H9 (cell line): ENCODE data around the gene TRNP1. TPM values are rescaled to one million over a fixed set of nuclear protein-coding genes. Genes with fewer than 3 reads are reported as not detected.

Source experiments
- DNase-seq: peaks from one replicate; pipeline ENCODE4 v3.0.0-alpha.2; 2017
- H2AFZ ChIP-seq: one replicate; pipeline ENCODE4 v1.6.1; 2013; ENCODE audit warnings: mild to moderate bottlenecking, low read length, control low read depth, moderate library complexity
- H2AK5ac ChIP-seq: 2 replicates; pipeline ENCODE4 v1.6.1; 2013; ENCODE audit warnings: low read length, control low read depth, mixed read lengths; ENCODE audit not compliant: insufficient read length
- H2BK120ac ChIP-seq: one replicate; pipeline ENCODE4 v1.6.1; 2013; ENCODE audit warnings: low read depth, mild to moderate bottlenecking, low read length, control low read depth, inconsistent platforms; ENCODE audit not compliant: poor library complexity, severe bottlenecking
- H2BK12ac ChIP-seq: 2 replicates; pipeline ENCODE4 v1.6.1; 2013; ENCODE audit warnings: low read length, control low read depth, mixed read lengths, low read depth; ENCODE audit not compliant: insufficient read length
- H2BK15ac ChIP-seq: 2 replicates; pipeline ENCODE4 v1.6.1; 2013; ENCODE audit warnings: low read depth, low read length, control low read depth
- H2BK20ac ChIP-seq: one replicate; pipeline ENCODE4 v1.6.1; 2013; ENCODE audit warnings: low read depth, mild to moderate bottlenecking, low read length, control low read depth, inconsistent platforms; ENCODE audit not compliant: poor library complexity, severe bottlenecking
- H2BK5ac ChIP-seq: 2 replicates; pipeline ENCODE4 v1.6.1; 2013; ENCODE audit warnings: low read length, control low read depth, mixed read lengths; ENCODE audit not compliant: insufficient read length
- H3K14ac ChIP-seq: 2 replicates; pipeline ENCODE4 v1.6.1; 2013; ENCODE audit warnings: low read length, control low read depth; ENCODE audit not compliant: insufficient read depth
- H3K18ac ChIP-seq: 2 replicates; pipeline ENCODE4 v1.6.1; 2013; ENCODE audit warnings: low read depth, mild to moderate bottlenecking, mixed read lengths, low read length, control low read depth; ENCODE audit not compliant: insufficient read length
- H3K23ac ChIP-seq: 2 replicates; pipeline ENCODE4 v1.6.1; 2013; ENCODE audit warnings: low read length, control low read depth, mixed read lengths, low read depth; ENCODE audit not compliant: insufficient read length
- H3K23me2 ChIP-seq: 2 replicates; pipeline ENCODE4 v1.6.1; 2013; ENCODE audit warnings: low read depth, mild to moderate bottlenecking, mixed read lengths, low read length, control low read depth; ENCODE audit not compliant: insufficient read length, poor library complexity, severe bottlenecking
- H3K27ac ChIP-seq: 2 replicates; pipeline ENCODE4 v1.5.1; 2013; ENCODE audit warnings: low read length, control low read depth, mixed read lengths, low read depth; ENCODE audit not compliant: insufficient read length
- H3K27me3 ChIP-seq: 2 replicates; pipeline ENCODE4 v1.6.1; 2013; ENCODE audit warnings: low read length, control low read depth, inconsistent platforms; ENCODE audit not compliant: insufficient read depth
- H3K4ac ChIP-seq: 2 replicates; pipeline ENCODE4 v1.6.1; 2013; ENCODE audit warnings: low read depth, mild to moderate bottlenecking, control low read depth, inconsistent platforms, low read length, moderate library complexity
- H3K4me1 ChIP-seq: 2 replicates; pipeline ENCODE4 v1.6.1; 2013; ENCODE audit warnings: low read length, control low read depth, inconsistent platforms; ENCODE audit not compliant: insufficient read depth
- H3K4me2 ChIP-seq: 2 replicates; pipeline ENCODE4 v1.6.1; 2013; ENCODE audit warnings: low read length, control low read depth, mixed read lengths; ENCODE audit not compliant: insufficient read length, insufficient read depth
- H3K56ac ChIP-seq: 2 replicates; pipeline ENCODE4 v1.6.1; 2013; ENCODE audit warnings: low read depth, mild to moderate bottlenecking, mixed read lengths, low read length, control low read depth; ENCODE audit not compliant: insufficient read length
- H3K79me1 ChIP-seq: 2 replicates; pipeline ENCODE4 v1.6.1; 2013; ENCODE audit warnings: low read depth, mild to moderate bottlenecking, moderate library complexity, low read length, control low read depth, inconsistent platforms; ENCODE audit not compliant: insufficient read depth, poor library complexity, severe bottlenecking
- H3K79me2 ChIP-seq: 2 replicates; pipeline ENCODE4 v1.6.1; 2013; ENCODE audit warnings: low read length, control low read depth, inconsistent platforms; ENCODE audit not compliant: insufficient read depth
- H3K9ac ChIP-seq: 2 replicates; pipeline ENCODE4 v1.6.1; 2013; ENCODE audit warnings: low read length, control low read depth, mixed read lengths; ENCODE audit not compliant: insufficient read length; ENCODE audit errors: extremely low read depth
- H3K9me3 ChIP-seq: one replicate; pipeline ENCODE4 v1.6.1; 2013; ENCODE audit warnings: low read depth, low read length, inconsistent platforms; ENCODE audit not compliant: control insufficient read depth
- H3T11ph ChIP-seq: one replicate; pipeline ENCODE4 v1.6.1; 2013; ENCODE audit warnings: mild to moderate bottlenecking, low read length, control low read depth, inconsistent platforms
- H4K20me1 ChIP-seq: one replicate; pipeline ENCODE4 v1.6.1; 2013; ENCODE audit not compliant: control insufficient read depth, insufficient read length, insufficient read depth
- H4K5ac ChIP-seq: 2 replicates; pipeline ENCODE4 v1.6.1; 2013; ENCODE audit warnings: low read depth, mild to moderate bottlenecking, mixed read lengths, low read length, control low read depth; ENCODE audit not compliant: insufficient read length
- H4K8ac ChIP-seq: replicated peaks from 2 replicates; pipeline ENCODE4 v1.6.1; 2013; ENCODE audit warnings: low read length, control low read depth, mixed read lengths, low read depth; ENCODE audit not compliant: insufficient read length
- H4K91ac ChIP-seq: 2 replicates; pipeline ENCODE4 v1.6.1; 2013; ENCODE audit warnings: low read depth, mild to moderate bottlenecking, moderate library complexity, mixed read lengths, low read length, control low read depth; ENCODE audit not compliant: insufficient read length
- H3K27ac Mint-ChIP-seq, 3 experiments: 2 replicates in 2 of 3; 3 replicates in 1 of 3; pipeline ENCODE4 v1.8.0; 2020 to 2021; ENCODE audit warnings: mixed read lengths in 3 of 3, mild to moderate bottlenecking in 1 of 3, moderate library complexity in 1 of 3
- H3K27me3 Mint-ChIP-seq: 2 replicates; pipeline ENCODE4 v1.8.0; 2021; ENCODE audit warnings: low read depth, mild to moderate bottlenecking, moderate library complexity, mixed read lengths
- H3K36me3 Mint-ChIP-seq, 3 experiments: 2 replicates in 2 of 3; 3 replicates in 1 of 3; pipeline ENCODE4 v1.8.0; 2020 to 2021; ENCODE audit warnings: low read depth in 3 of 3, mixed read lengths in 3 of 3; ENCODE audit not compliant: insufficient read depth in 1 of 3
- H3K4me1 Mint-ChIP-seq, 2 experiments: 2 replicates each; pipeline ENCODE4 v1.8.0; 2020; ENCODE audit warnings: mixed read lengths in 2 of 2
- H3K4me3 Mint-ChIP-seq, 2 experiments: 2 replicates in 1 of 2; 3 replicates in 1 of 2; pipeline ENCODE4 v1.8.0; 2020 to 2021; ENCODE audit warnings: mild to moderate bottlenecking in 2 of 2, mixed read lengths in 2 of 2, moderate library complexity in 1 of 2
- H3K9me3 Mint-ChIP-seq, 2 experiments: 2 replicates in 1 of 2; 3 replicates in 1 of 2; pipeline ENCODE4 v1.8.0; 2020; ENCODE audit warnings: mild to moderate bottlenecking in 2 of 2, mixed read lengths in 2 of 2, moderate library complexity in 1 of 2
- WGBS: extraction: QIAGEN DNeasy Blood & Tissue Kit; methylation state at CpG from one replicate; pipeline ENCODE4 v1.1.7; 2013; ENCODE audit warnings: missing lambda C conversion rate, low lambda C conversion rate, mixed read lengths; ENCODE audit not compliant: insufficient read length; ENCODE audit errors: extremely low coverage; 5-methylcytosine and 5-hydroxymethylcytosine counted together
- total RNA-seq: library from RNA; stranded (reverse); gene quantifications from 2 replicates; pipeline ENCODE4 v1.2.1, GENCODE V29; 2021
- TF ChIP-seq, protein P1 (sequence below): fragments of 200-600 bp; sonication (generic); conservative IDR thresholded peaks from 3 replicates; pipeline ENCODE4 v1.8.0; 2021; ENCODE audit warnings: antibody characterized with exemption, mild to moderate bottlenecking

TRNP1 gene
- total RNA-seq, 1 experiment from 2014 or later = 39.0 TPM

- no peak overlapping the region for H2BK20ac ChIP-seq
- H2AK5ac ChIP-seq = no peak overlapping the region
- Mint-ChIP-seq H3K9me3 (no peaks in the 10 kb centered on the region; a peak in 1 of 5 replicates), H3K4me1 (peaks cover 9 to 12% of the 10 kb centered on the region in 2 experiments), H3K27ac (no peak overlapping the region; a peak in 1 of 7 replicates), H3K27me3 (peaks cover 8% of the 10 kb centered on the region), H3K36me3 (no peaks in the 10 kb centered on the region), H3K4me3 (0 out of 5 replicates have a peak overlapping the region, but pooled peaks of 1 of the 2 experiments have one; percentile 12)
- no peak overlapping the region for H3K27ac ChIP-seq
- H4K91ac ChIP-seq = no peak overlapping the region
- H3K56ac ChIP-seq = no peak overlapping the region
- H2BK5ac ChIP-seq = no peak overlapping the region
- H3K18ac ChIP-seq = no peak overlapping the region
- no peak overlapping the region for H3K23ac ChIP-seq
- H3K4ac ChIP-seq = no peak overlapping the region
- H3K79me2 ChIP-seq = 0 out of 2 replicates have a peak, but pooled peaks cover 2% of the 10 kb centered on the region
- H3K4me2 ChIP-seq = no peak overlapping the region
- H4K20me1 ChIP-seq = no peaks in the 10 kb centered on the region
- no peak overlapping the region for H2BK15ac ChIP-seq
- TF ChIP-seq, protein P1, sequence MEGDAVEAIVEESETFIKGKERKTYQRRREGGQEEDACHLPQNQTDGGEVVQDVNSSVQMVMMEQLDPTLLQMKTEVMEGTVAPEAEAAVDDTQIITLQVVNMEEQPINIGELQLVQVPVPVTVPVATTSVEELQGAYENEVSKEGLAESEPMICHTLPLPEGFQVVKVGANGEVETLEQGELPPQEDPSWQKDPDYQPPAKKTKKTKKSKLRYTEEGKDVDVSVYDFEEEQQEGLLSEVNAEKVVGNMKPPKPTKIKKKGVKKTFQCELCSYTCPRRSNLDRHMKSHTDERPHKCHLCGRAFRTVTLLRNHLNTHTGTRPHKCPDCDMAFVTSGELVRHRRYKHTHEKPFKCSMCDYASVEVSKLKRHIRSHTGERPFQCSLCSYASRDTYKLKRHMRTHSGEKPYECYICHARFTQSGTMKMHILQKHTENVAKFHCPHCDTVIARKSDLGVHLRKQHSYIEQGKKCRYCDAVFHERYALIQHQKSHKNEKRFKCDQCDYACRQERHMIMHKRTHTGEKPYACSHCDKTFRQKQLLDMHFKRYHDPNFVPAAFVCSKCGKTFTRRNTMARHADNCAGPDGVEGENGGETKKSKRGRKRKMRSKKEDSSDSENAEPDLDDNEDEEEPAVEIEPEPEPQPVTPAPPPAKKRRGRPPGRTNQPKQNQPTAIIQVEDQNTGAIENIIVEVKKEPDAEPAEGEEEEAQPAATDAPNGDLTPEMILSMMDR = no peak
- H4K8ac ChIP-seq = no peak overlapping the region
- no peak overlapping the region for H3T11ph ChIP-seq
- no peak overlapping the region for H2BK12ac ChIP-seq
- H4K5ac ChIP-seq = no peak overlapping the region
- no peaks in the 10 kb centered on the region for H3K9me3 ChIP-seq
- no CpG with 5 or more reads among the region's 9 CpGs for WGBS
- H3K23me2 ChIP-seq = peaks cover 3% of the 10 kb centered on the region
- peaks cover 4% of the 10 kb centered on the region; the same call in 1 of the 2 replicates for H3K4me1 ChIP-seq
- no peak overlapping the region for H2BK120ac ChIP-seq
- H3K14ac ChIP-seq = no peak overlapping the region
- H2AFZ ChIP-seq = no peak overlapping the region
- no peaks in the 10 kb centered on the region for H3K79me1 ChIP-seq
- DNase-seq = no peak
- no peak overlapping the region for H3K9ac ChIP-seq
- H3K27me3 ChIP-seq = no peaks in the 10 kb centered on the region; the same call in 1 of the 2 replicates
Measured at GRCh38 chr1:26965628-26966027, 27.9 kb upstream of the TRNP1 start.
